ENCODE measurements around the gene YTHDF1. TPM values are rescaled to one million over a fixed set of nuclear protein-coding genes. Genes with fewer than 3 reads are reported as not detected.

Gene YTHDF1
- total RNA-seq, 2 experiments from 2014 or later, result 38.0 to 41.2 TPM

GRCh38 chr20:63218701-63219446, 2.9 kb upstream of the YTHDF1 start:
- ATAC-seq (ENCODE audit: low read depth) (no peak), DNase-seq (no peak)
- H3K4me3 Mint-ChIP-seq, result no peak overlapping the region
- H3K9me3 Mint-ChIP-seq, result no peaks in the 10 kb centered on the region
- H3K36me3 Mint-ChIP-seq, result peaks cover 4% of the 10 kb centered on the region
- no peak overlapping the region for H3K27ac Mint-ChIP-seq
- H3K27me3 Mint-ChIP-seq, result peaks cover 4% of the 10 kb centered on the region
- POLR2A ChIA-PET, result no interaction called here
- peaks cover 18% of the 10 kb centered on the region for H3K4me1 Mint-ChIP-seq

- POLR2A ChIA-PET, result no interaction called here
- no peak overlapping the region for H3K27ac Mint-ChIP-seq
- peaks cover 26% of the 10 kb centered on the region for H3K4me1 Mint-ChIP-seq
- H3K27me3 Mint-ChIP-seq, result peaks cover 4% of the 10 kb centered on the region
- no peak for DNase-seq
- ATAC-seq (ENCODE audit: low read depth), result no peak
- H3K4me3 Mint-ChIP-seq, result no peak overlapping the region
- no peaks in the 10 kb centered on the region for H3K9me3 Mint-ChIP-seq
- H3K36me3 Mint-ChIP-seq, result peaks cover 6% of the 10 kb centered on the region
These were observed 1.8 kb upstream of the YTHDF1 start for GRCh38 chr20:63217706-63218105.

GRCh38 chr20:63216849-63217471, 1.0 kb upstream of the YTHDF1 start:
- DNase-seq, result no peak

DNA sequence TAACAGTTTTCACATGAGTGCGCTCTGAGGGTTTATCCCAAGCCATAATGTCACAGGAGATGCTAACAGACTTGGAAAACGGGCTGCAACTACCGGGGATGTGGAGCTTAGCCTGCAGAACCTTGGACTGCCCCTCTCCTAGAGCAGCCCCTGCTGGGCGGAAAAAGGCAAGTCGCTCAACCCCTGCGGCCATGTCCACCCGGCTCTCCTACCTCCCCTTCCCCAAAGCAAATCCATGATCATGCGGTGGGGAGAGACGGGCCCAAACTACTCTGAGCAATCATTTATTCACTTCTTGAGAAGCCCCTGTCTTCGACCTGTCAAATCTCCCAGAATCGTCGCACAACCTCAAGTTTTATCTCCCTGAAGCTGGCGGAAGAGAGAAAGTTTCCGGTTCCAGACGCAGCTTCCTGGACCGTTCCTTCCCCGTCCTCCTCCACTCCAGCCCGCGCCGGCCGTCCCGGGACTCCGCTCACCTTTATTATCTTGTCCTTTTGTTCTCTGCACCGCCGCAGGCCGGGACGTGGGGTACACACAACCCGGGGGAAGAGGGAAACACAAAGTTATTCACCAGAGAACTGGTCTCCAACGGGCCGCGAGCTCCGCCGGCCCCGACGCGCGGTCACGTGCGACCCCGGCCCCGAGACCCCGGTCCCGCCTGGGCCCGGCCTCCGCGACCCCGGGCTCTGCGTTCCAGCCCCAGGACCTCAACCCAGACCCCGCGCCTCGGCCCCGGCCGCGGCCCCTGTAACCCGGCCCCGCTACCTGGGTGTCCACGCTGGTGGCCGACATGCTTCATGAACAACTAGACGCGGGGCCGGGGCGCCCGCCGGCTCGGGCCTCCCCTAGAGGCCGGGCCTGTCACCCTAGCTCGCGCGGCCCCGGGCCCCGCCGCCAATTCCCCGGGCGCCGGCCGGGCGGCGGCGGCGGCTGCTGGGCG, 560 bp downstream of the YTHDF1 start:
- Mint-ChIP-seq H3K9me3 (no peaks in the 10 kb centered on the region), H3K4me1 (peaks cover 39% of the 10 kb centered on the region), H3K27me3 (peaks cover 3% of the 10 kb centered on the region), H3K27ac (peak overlapping the region; percentile 89), H3K36me3 (peaks cover 14% of the 10 kb centered on the region), H3K4me3 (peak overlapping the region; percentile 96)
- peak; percentile 54 for DNase-seq
- POLR2A ChIA-PET, result interaction anchor here (0.9 to 1.4 kb wide), 3 partner anchors 8 to 57 kb away, joined by 3 to 7 read pairs (median 3); partner anchors contain the start of gene ARFGAP1
- ATAC-seq (ENCODE audit: low read depth), result no peak

More at GRCh38 chr20:63216849-63217471, 1.0 kb upstream of the YTHDF1 start:
- Mint-ChIP-seq H3K9me3 (no peaks in the 10 kb centered on the region), H3K4me3 (peak overlapping the region; percentile 85), H3K27me3 (peaks cover 4% of the 10 kb centered on the region), H3K27ac (peak overlapping the region; percentile 87), H3K36me3 (peaks cover 8% of the 10 kb centered on the region), H3K4me1 (peaks cover 33% of the 10 kb centered on the region)
- no peak for ATAC-seq (ENCODE audit: low read depth)
- POLR2A ChIA-PET, result interaction anchor here (0.6 kb wide), 1 partner anchor 514 kb away, joined by 3 read pairs; no protein-coding TSS in a partner anchor

DNA sequence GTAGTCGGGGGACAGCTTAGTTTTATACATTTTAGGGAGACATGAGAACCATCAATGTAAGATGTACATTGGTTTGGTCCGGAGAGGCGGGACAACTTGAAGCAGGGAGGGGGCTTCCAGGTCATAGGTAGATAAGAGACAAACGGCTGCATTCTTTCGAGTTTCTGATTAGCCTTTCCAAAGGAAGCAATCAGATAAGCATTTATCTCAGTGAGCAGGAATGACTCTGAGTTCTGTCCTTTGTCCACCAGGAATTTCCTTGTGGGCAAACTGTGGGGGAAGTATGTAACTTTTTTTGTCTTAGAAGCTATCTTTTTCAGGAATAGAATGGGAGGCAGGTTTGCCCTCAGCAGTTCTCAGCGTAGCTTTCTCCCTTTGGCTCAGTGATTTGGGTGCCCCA, 1.4 kb downstream of the YTHDF1 start:
- Mint-ChIP-seq H3K9me3 (no peaks in the 10 kb centered on the region), H3K27ac (peak overlapping the region; percentile 89), H3K4me3 (peak overlapping the region; percentile 96), H3K4me1 (peaks cover 40% of the 10 kb centered on the region), H3K27me3 (no peaks in the 10 kb centered on the region), H3K36me3 (peaks cover 14% of the 10 kb centered on the region)
- POLR2A ChIA-PET, result interaction anchor here (0.9 to 1.4 kb wide), 3 partner anchors 9 to 278 kb away, joined by 3 to 7 read pairs (median 3); partner anchors contain the start of gene ARFGAP1
- no peak for DNase-seq
- no peak for ATAC-seq (ENCODE audit: low read depth)

- Mint-ChIP-seq H3K27me3 (no peaks in the 10 kb centered on the region), H3K27ac (no peak overlapping the region), H3K9me3 (no peaks in the 10 kb centered on the region), H3K4me1 (peaks cover 42% of the 10 kb centered on the region), H3K36me3 (peaks cover 14% of the 10 kb centered on the region), H3K4me3 (no peak overlapping the region)
- DNase-seq (no peak), ATAC-seq (ENCODE audit: low read depth) (no peak)
- POLR2A ChIA-PET, result no interaction called here
These were observed 3.1 kb downstream of the YTHDF1 start for GRCh38 chr20:63212792-63213191.

GRCh38 chr20:63212393-63212730, 3.6 kb downstream of the YTHDF1 start:
- Mint-ChIP-seq H3K4me3 (no peak overlapping the region), H3K9me3 (no peaks in the 10 kb centered on the region), H3K36me3 (peaks cover 14% of the 10 kb centered on the region), H3K27ac (no peak overlapping the region), H3K27me3 (no peaks in the 10 kb centered on the region), H3K4me1 (peaks cover 42% of the 10 kb centered on the region)
- ATAC-seq (ENCODE audit: low read depth) (no peak), DNase-seq (no peak)
- POLR2A ChIA-PET, result no interaction called here

- POLR2A ChIA-PET, result no interaction called here
- Mint-ChIP-seq H3K9me3 (no peaks in the 10 kb centered on the region), H3K27me3 (no peaks in the 10 kb centered on the region), H3K4me1 (peaks cover 36% of the 10 kb centered on the region), H3K4me3 (no peak overlapping the region), H3K36me3 (peaks cover 14% of the 10 kb centered on the region), H3K27ac (no peak overlapping the region)
- DNase-seq (no peak), ATAC-seq (ENCODE audit: low read depth) (no peak)
These were observed 5.8 kb downstream of the YTHDF1 start for GRCh38 chr20:63210011-63210605.

DNA sequence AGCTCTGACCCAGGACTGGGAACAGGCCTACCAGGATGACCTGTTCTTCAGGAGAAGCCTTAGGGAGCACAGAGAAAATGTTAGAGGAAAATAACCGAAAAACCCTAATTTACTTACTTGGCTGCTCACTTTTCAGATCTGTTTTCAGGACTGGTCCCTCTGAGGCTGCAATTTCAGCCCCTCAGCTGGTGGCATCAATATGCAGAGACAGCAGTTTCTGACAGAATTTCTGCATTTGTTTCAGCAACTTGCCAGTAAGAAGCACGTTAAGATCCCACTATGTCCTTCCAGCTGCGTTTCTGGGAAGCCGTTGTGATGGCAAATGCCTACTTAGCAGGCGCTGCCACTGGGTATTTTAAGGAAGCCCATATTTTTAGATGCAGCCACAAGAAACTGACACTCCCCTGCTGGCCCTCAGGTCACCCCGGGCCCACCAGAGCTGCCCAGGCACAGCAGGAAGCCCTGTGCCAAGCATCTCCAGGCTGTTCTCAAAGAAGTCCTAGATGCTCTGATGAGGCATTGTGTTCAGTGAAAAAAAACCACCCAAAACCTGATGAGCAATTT, 7.5 kb downstream of the YTHDF1 start:
- DNase-seq (no peak), ATAC-seq (ENCODE audit: low read depth) (no peak)
- Mint-ChIP-seq H3K27ac (no peak overlapping the region), H3K4me1 (peaks cover 23% of the 10 kb centered on the region), H3K36me3 (peaks cover 10% of the 10 kb centered on the region), H3K9me3 (no peaks in the 10 kb centered on the region), H3K27me3 (no peaks in the 10 kb centered on the region), H3K4me3 (no peak overlapping the region)
- POLR2A ChIA-PET, result no interaction called here

GRCh38 chr20:63206878-63207277, 9.1 kb downstream of the YTHDF1 start:
- Mint-ChIP-seq H3K36me3 (peaks cover 5% of the 10 kb centered on the region), H3K9me3 (no peaks in the 10 kb centered on the region), H3K27ac (no peak overlapping the region), H3K4me3 (no peak overlapping the region), H3K27me3 (no peaks in the 10 kb centered on the region), H3K4me1 (peaks cover 11% of the 10 kb centered on the region)
- ATAC-seq (ENCODE audit: low read depth) (no peak), DNase-seq (no peak)
- POLR2A ChIA-PET, result no interaction called here

DNA sequence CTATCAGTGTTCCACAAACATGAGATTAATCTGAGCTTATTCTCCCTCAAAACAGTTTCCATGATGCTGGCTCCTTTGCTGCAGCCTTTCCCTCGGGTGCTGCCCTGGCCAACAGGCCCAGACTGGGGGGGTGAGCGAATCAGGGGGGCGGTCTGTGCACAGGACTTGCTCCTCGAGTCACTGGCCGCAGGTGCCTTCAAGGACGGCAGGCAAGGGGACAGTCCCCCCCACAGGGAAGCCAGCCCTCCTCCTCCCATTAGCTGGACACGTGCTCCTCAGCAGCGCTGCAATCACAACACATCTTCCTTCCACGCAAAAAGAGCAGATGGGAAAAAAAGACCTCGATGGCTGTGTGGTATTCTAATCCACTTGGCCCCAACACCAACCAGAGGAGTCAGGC, 10.0 kb downstream of the YTHDF1 start:
- POLR2A ChIA-PET, result interaction anchor here (0.6 kb wide), 1 partner anchor 10 kb away, joined by 4 read pairs; no protein-coding TSS in a partner anchor
- peaks cover 8% of the 10 kb centered on the region for H3K4me1 Mint-ChIP-seq
- no peak for ATAC-seq (ENCODE audit: low read depth)
- H3K9me3 Mint-ChIP-seq, result no peaks in the 10 kb centered on the region
- no peak overlapping the region for H3K4me3 Mint-ChIP-seq
- H3K36me3 Mint-ChIP-seq, result peaks cover 4% of the 10 kb centered on the region
- H3K27ac Mint-ChIP-seq, result no peak overlapping the region
- H3K27me3 Mint-ChIP-seq, result no peaks in the 10 kb centered on the region
- DNase-seq, result no peak

DNA sequence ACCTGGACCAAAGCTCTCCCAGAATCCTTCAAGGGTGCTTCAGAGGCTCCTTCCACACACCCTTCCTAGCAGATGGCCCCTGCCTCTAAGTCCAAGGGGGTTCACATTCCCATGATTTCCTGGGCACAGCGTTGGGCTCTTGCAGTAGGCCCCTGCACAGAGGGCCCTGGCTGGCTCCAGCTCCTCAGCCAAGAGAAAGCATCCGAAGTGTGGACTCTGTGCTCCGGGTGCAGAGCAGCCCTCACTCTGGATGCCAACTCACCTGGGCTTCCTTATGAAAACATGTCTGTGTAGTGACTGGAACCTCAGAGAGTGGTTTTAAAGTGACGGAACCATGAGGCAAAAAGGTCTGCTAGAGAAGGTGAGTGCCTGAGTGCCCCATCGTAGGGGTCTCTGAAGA, 11.6 kb downstream of the YTHDF1 start:
- POLR2A ChIA-PET, result no interaction called here
- H3K4me3 Mint-ChIP-seq, result no peak overlapping the region
- no peaks in the 10 kb centered on the region for H3K36me3 Mint-ChIP-seq
- no peak overlapping the region for H3K27ac Mint-ChIP-seq
- DNase-seq, result no peak
- H3K9me3 Mint-ChIP-seq, result no peaks in the 10 kb centered on the region
- no peak for ATAC-seq (ENCODE audit: low read depth)
- peaks cover 3% of the 10 kb centered on the region for H3K4me1 Mint-ChIP-seq
- no peaks in the 10 kb centered on the region for H3K27me3 Mint-ChIP-seq

Data from activated naive CD8-positive, alpha-beta T cell treated with anti-CD3 and anti-CD28 coated beads, Interleukin-2, amount 10 ng/mL, durations not matched to agents 7 days and 5 days (primary cell).